Right atrium auricular region (tissue), 2 donors: ENCODE data around the gene PRSS3. TPM values are rescaled to one million over a fixed set of nuclear protein-coding genes. Genes with fewer than 3 reads are reported as not detected.
A peak's percentile ranks its signal among the peaks of the same experiment; 100 is the strongest.

Source experiments
- DNase-seq: peaks from one replicate; pipeline ENCODE4 v3.0.0-alpha.2; 2019; ENCODE audit warnings: low spot score
- H3K27ac ChIP-seq, 2 donors: fragments of 200-600 bp; sonication (generic); 1 replicate in 1 of 2; 2 replicates in 1 of 2; pipeline ENCODE4 v1.5.1; 2016 to 2019
- H3K27me3 ChIP-seq, 2 donors: fragments of 200-600 bp; sonication (generic); one replicate each; pipeline versions ENCODE4 v1.5.1 to v1.6.0; 2017 to 2019
- H3K36me3 ChIP-seq: fragments of 200-600 bp; sonication (generic); one replicate; pipeline ENCODE4 v1.5.1; 2016
- H3K4me1 ChIP-seq, 2 donors: fragments of 200-600 bp; sonication (generic); one replicate each; pipeline versions ENCODE4 v1.5.1 to v1.6.0; 2017 to 2019
- H3K4me3 ChIP-seq, 2 donors: fragments of 200-600 bp; sonication (generic); 1 replicate in 1 of 2; 2 replicates in 1 of 2; pipeline ENCODE4 v1.5.1; 2017 to 2019; ENCODE audit warnings: mild to moderate bottlenecking in 1 of 2, moderate library complexity in 1 of 2
- H3K9me3 ChIP-seq, 2 donors: fragments of 200-600 bp; sonication (generic); one replicate each; pipeline ENCODE4 v1.5.1; 2019
- total RNA-seq, 2 donors: library from RNA; depleted of rRNA; stranded (reverse); fragments of >200 nt; gene quantifications; one replicate each; pipeline ENCODE4 v1.1.0, GENCODE V29; 2016
- TF ChIP-seq, protein P1 (sequence below), 2 donors: fragments of 200-600 bp; sonication (generic); IDR thresholded peaks; one replicate each; pipeline ENCODE4 v1.5.1; 2019; ENCODE audit warnings: antibody characterized with exemption in 2 of 2

Gene PRSS3
- total RNA-seq, 2 donors from 2014 or later = 3.5 TPM; not detected in 1

- Histone ChIP-seq H3K9me3 (no peaks in the 10 kb centered on the region), H3K27me3 (no peaks in the 10 kb centered on the region), H3K4me1 (peaks cover 0 to 8% of the 10 kb centered on the region in 2 donors), H3K4me3 (no peak overlapping the region), H3K27ac (no peak overlapping the region), H3K36me3 (no peaks in the 10 kb centered on the region)
- DNase-seq = no peak
- TF ChIP-seq, protein P1, sequence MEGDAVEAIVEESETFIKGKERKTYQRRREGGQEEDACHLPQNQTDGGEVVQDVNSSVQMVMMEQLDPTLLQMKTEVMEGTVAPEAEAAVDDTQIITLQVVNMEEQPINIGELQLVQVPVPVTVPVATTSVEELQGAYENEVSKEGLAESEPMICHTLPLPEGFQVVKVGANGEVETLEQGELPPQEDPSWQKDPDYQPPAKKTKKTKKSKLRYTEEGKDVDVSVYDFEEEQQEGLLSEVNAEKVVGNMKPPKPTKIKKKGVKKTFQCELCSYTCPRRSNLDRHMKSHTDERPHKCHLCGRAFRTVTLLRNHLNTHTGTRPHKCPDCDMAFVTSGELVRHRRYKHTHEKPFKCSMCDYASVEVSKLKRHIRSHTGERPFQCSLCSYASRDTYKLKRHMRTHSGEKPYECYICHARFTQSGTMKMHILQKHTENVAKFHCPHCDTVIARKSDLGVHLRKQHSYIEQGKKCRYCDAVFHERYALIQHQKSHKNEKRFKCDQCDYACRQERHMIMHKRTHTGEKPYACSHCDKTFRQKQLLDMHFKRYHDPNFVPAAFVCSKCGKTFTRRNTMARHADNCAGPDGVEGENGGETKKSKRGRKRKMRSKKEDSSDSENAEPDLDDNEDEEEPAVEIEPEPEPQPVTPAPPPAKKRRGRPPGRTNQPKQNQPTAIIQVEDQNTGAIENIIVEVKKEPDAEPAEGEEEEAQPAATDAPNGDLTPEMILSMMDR (IDR thresholded peaks at IDR 0.05) = no peak
These were observed 14.1 kb downstream of the PRSS3 start for GRCh38 chr9:33809506-33809905.

DNA sequence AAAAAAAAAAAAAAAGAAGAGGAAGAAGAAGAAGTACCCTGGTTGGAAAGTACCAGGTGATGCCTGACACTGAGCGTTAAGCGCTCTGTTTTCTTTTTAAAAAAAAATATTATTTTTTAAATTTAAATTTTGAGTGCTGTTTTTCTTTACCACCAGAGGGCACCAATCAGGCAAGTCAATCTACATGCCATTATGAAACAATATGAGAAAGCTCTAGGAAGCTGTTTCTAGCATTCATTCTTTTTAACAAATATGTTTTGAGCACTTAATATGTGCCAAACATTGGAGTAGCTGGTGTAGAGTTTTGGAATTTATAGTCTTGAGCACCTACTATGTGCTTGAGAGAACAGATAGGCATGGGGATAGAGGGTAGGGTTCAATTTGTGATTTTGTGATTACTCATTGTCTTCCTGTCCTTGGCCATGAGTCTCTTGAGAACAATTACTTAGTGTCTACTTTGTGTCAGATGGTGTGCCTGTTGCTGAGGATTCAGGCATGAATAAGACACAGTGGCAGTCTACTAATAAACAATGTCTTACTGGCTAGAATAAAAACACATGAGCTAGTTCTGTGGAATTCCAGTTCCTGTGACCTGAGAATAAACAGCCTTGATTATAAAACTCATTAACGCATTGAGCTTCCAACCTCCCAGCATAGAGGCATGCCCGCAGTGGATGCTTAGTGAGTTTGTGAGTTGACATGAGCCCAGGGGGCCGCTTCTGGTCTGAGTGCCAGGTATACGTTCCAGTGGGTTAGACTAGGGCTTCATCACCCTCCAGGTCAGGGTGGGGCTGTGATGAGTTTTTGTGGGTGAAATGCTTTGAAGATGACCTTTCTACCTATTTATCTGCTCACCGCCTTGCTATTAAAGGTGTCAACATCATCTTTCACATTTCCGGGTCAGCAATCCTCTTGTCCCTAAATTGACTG is 18.6 kb downstream of the PRSS3 start:
- Histone ChIP-seq H3K27me3 (no peaks in the 10 kb centered on the region), H3K27ac (peak overlapping the region; percentile 31 to 48), H3K36me3 (no peaks in the 10 kb centered on the region), H3K9me3 (no peaks in the 10 kb centered on the region), H3K4me1 (peaks cover 0 to 32% of the 10 kb centered on the region in 2 donors), H3K4me3 (no peak overlapping the region)
- DNase-seq = no peak
- TF ChIP-seq, protein P1 (IDR thresholded peaks at IDR 0.05) = peak; percentile 70 to 83

DNA sequence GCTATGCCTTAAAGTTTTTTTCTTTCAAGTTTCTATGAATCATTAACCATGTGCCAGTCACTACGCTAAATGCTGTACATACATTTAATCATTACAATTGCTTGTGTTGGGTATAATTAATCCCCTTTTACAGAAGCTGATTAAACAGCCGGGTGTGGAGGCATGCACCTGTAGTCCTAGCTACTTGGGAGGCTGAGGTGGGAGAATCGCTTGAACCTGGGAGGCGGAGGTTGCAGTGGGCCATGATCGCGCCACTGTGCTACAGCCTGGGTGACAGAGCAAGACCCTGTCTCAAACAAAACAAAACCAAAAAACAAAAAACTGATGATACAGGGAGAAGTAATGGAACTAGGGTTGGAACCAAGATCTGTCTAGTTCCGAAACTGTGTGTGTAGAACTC is 20.4 kb downstream of the PRSS3 start:
- H3K36me3 ChIP-seq = no peaks in the 10 kb centered on the region
- DNase-seq = no peak
- H3K4me3 ChIP-seq = no peak overlapping the region
- peaks cover 0 to 50% of the 10 kb centered on the region in 2 donors for H3K4me1 ChIP-seq
- H3K27me3 ChIP-seq = no peaks in the 10 kb centered on the region
- peak overlapping the region; percentile 98 to 99 for H3K27ac ChIP-seq
- TF ChIP-seq, protein P1 (IDR thresholded peaks at IDR 0.05) = no peak
- no peaks in the 10 kb centered on the region for H3K9me3 ChIP-seq

DNA sequence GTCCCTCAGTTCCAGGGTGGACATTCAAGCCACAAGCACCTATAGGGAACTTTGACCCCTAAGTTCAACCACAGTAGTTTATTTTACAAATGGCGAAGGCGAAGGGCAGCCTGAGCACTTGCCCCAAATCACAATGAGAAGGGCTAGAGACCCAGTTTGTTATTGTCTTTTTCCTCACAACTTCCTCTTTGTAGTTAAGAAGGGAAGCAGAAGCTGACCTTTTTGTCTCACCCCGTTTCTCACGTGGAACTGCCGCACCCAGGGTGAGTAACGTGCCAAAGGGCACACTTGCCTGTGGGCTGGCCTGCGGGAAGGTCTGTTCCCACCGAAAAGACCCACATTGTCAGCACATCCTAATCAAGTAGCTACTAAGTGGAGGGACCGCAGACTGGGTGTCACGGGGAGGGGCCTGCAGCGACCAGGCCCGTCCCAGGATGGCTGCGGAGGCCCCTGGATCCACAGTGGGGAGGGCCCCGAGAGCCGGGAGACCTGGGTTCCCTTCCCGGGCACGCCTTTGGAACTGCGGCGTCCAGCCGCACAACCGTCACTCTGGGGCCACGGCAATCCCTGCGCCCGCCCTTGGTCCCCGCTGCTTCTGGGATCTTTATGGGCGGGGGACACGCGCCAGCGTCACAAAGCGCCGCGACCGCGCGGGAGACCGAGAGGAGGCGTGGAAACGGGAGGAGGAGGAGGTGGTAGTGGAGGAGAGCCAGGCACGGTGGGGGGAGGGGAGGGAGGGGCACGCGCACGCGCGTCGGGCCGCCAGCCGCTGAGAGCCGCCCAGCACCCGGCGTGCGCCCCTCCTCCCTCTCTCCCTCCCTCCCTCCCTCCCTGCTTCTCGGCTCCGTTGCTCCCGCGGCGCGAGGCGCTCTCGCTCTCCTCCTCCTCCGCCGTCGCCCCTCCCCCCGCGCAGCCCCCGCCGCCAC is 21.2 kb downstream of the PRSS3 start, which contains the start of gene UBE2R2:
UBE2R2 (plus strand) TSS at position 834 of the 926 bp plus-strand sequence. CDS start 598 bp downstream, outside the sequence.
- DNase-seq = peak; percentile 95
- peak within 1 kb of the TSS; percentile 83 to 94 for H3K4me3 ChIP-seq
- no peaks in the 10 kb centered on the region for H3K36me3 ChIP-seq
- H3K4me1 ChIP-seq = peaks cover 0 to 56% of the 10 kb centered on the region in 2 donors
- H3K27ac ChIP-seq = peak within 1 kb of the TSS; percentile 98 to 99
- TF ChIP-seq, protein P1 (IDR thresholded peaks at IDR 0.05) = no peak
- no peaks in the 10 kb centered on the region for H3K27me3 ChIP-seq
- H3K9me3 ChIP-seq = no peaks in the 10 kb centered on the region

DNA sequence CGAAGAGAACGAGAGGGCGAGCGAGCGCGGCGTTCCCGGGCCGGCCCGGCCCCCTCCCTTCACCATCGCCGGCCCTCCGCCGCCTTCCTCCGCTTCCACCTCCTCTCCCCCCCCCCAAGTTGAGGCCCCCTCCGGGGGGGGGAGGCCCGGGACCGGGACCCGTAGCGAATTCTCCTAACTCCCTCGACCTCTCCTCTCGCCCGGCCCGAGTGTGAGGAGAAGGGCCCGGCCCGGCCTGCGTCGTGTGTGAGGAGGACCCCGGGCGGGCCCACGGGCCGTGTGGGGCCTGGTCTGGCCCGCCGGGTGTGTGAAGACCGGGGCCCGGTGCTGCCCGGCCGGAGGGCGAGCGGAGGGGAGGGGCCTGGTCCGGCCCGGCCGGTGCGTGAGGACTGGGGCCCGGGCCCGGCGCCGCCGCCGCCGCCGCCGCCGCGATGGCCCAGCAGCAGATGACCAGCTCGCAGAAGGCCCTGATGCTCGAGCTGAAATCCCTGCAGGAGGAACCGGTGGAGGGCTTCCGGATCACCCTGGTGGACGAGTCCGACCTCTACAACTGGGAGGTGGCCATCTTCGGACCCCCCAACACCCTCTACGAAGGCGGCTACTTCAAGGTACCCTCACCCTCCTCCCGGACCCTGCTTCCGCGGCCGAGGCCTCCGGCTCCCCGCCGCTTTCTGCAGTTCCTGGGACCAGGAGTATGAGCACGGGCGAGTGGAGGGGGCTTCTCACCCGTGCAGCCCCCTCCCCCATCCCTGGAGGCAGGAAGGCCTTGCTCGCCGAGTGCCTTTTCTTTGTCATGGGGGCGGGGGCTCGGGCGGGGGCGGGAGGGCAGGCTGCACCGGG is 22.2 kb downstream of the PRSS3 start:
- H3K36me3 ChIP-seq = no peaks in the 10 kb centered on the region
- peak overlapping the region; percentile 98 to 99 for H3K27ac ChIP-seq
- TF ChIP-seq, protein P1 (IDR thresholded peaks at IDR 0.05) = no peak
- DNase-seq = no peak
- no peaks in the 10 kb centered on the region for H3K27me3 ChIP-seq
- peaks cover 0 to 58% of the 10 kb centered on the region in 2 donors for H3K4me1 ChIP-seq
- H3K9me3 ChIP-seq = no peaks in the 10 kb centered on the region
- H3K4me3 ChIP-seq = peak overlapping the region; percentile 83 to 94
